Ishikawa (cell line): ENCODE data around the gene AMMECR1.

ENCODE experiments used
- CEBPB ChIP-seq: IDR thresholded peaks from 2 replicates; pipeline ENCODE4 v1.6.1; 2012
- CREB1 ChIP-seq: IDR thresholded peaks from 2 replicates; pipeline ENCODE4 v1.6.1; 2012; ENCODE audit warnings: low read depth
- EGR1 ChIP-seq: IDR thresholded peaks from 2 replicates; pipeline ENCODE4 v1.6.1; 2012
- EP300 ChIP-seq: IDR thresholded peaks from 2 replicates; pipeline ENCODE4 v1.6.1; 2012; ENCODE audit warnings: borderline replicate concordance
- FOXM1 ChIP-seq: IDR thresholded peaks from 2 replicates; pipeline ENCODE4 v1.6.1; 2012; ENCODE audit warnings: low read depth, borderline replicate concordance
- MAX ChIP-seq: IDR thresholded peaks from 2 replicates; pipeline ENCODE4 v1.6.1; 2012
- NFIC ChIP-seq: IDR thresholded peaks from 2 replicates; pipeline ENCODE4 v1.6.1; 2012
- RAD21 ChIP-seq: IDR thresholded peaks from 2 replicates; pipeline ENCODE4 v1.6.1; 2012; ENCODE audit warnings: low read depth
- REST ChIP-seq: IDR thresholded peaks from 2 replicates; pipeline ENCODE4 v1.6.1; 2012; ENCODE audit warnings: low read depth, mild to moderate bottlenecking
- TAF1 ChIP-seq: IDR thresholded peaks from 2 replicates; pipeline ENCODE4 v1.6.1; 2012; ENCODE audit warnings: low read depth, mild to moderate bottlenecking
- TCF12 ChIP-seq: IDR thresholded peaks from 2 replicates; pipeline ENCODE4 v1.6.1; 2012; ENCODE audit warnings: low read depth
- TEAD4 ChIP-seq: IDR thresholded peaks from 2 replicates; pipeline ENCODE4 v1.6.1; 2012
- USF1 ChIP-seq: IDR thresholded peaks from 2 replicates; pipeline ENCODE4 v1.6.1; 2012
- YY1 ChIP-seq: IDR thresholded peaks from 2 replicates; pipeline ENCODE4 v1.6.1; 2012; ENCODE audit warnings: low read depth
- ZBTB7A ChIP-seq: IDR thresholded peaks from 2 replicates; pipeline ENCODE4 v1.6.1; 2012; ENCODE audit warnings: low read depth

The AMMECR1 gene

GRCh38 chrX:110317820-110318663 is at the start of gene AMMECR1:
TSS of gene AMMECR1 (minus strand) at chrX:110318085. CDS start at chrX:110318071, 14 bp downstream.
- no peak for TF ChIP-seq TCF12
- no peak for TF ChIP-seq EP300
- peak; percentile 65 for TF ChIP-seq MAX
- TF ChIP-seq YY1 = peak; percentile 91
- no peak for TF ChIP-seq NFIC
- TF ChIP-seq USF1 = no peak
- TF ChIP-seq RAD21 = no peak
- TF ChIP-seq REST = no peak
- TF ChIP-seq TAF1 = peak; percentile 77; the same call in 1 of the 2 replicates
- TF ChIP-seq TEAD4 = no peak
- no peak for TF ChIP-seq EGR1
- no peak for TF ChIP-seq ZBTB7A

- no peak for TF ChIP-seq FOXM1
Measured at GRCh38 chrX:110363244-110363643, 45.4 kb upstream of the AMMECR1 start.

- TF ChIP-seq NFIC (no peak), YY1 (no peak), RAD21 (no peak), TEAD4 (no peak), REST (no peak), MAX (no peak), TAF1 (no peak), EP300 (no peak), ZBTB7A (no peak), EGR1 (no peak), CEBPB (no peak), FOXM1 (no peak), USF1 (no peak), TCF12 (no peak), CREB1 (no peak)
Measured at GRCh38 chrX:110359273-110359672, 41.4 kb upstream of the AMMECR1 start.

GRCh38 chrX:110358548-110358947 is 40.7 kb upstream of the AMMECR1 start, which contains the start of gene RTL9:
TSS of gene RTL9 (plus strand) at chrX:110358848. CDS start at chrX:110450618, 91,770 bp downstream.
- no peak for TF ChIP-seq EP300

GRCh38 chrX:110346681-110347080 is 28.8 kb upstream of the AMMECR1 start:
- no peak for TF ChIP-seq YY1
- TF ChIP-seq TAF1 = no peak
- no peak for TF ChIP-seq FOXM1
- no peak for TF ChIP-seq MAX
- no peak for TF ChIP-seq TEAD4
- no peak for TF ChIP-seq EGR1
- TF ChIP-seq CREB1 = no peak
- TF ChIP-seq REST = no peak
- no peak for TF ChIP-seq RAD21
- no peak for TF ChIP-seq NFIC
- TF ChIP-seq TCF12 = no peak
